CD4-positive, alpha-beta T cell treated with Interleukin-6 at 100 ng/mL for 8 hours (primary cell): ENCODE data around the gene TTC3.
"Not testable (repeated sequence)": the region's sequence is repeated elsewhere in the genome, so short reads cannot be mapped to it uniquely, and the experiment has no call there.

Source experiments
- DNase-seq: peaks from one replicate; pipeline ENCODE4 v3.0.0-alpha.2; 2020; ENCODE audit warnings: mixed read lengths, low spot score

The TTC3 gene

DNA sequence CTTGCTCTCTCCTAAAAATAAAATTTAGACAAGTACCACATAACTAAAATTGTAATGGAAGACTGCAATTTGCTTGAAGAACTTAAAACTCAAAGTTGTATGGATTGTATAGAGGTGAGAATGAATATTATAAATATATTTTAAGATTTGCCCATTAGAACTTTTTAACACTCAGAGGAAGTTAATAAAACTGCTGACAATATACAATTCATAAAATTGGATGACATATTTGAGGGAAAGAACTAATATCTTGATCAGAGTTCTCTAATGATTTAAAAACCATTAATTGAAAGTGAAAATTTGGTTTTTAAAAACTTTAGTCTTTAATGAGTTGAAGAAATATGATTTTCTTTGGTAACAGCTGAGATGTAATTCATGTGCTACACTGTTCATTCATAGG, 20.9 kb downstream of the TTC3 start:
- no peak for DNase-seq

DNA sequence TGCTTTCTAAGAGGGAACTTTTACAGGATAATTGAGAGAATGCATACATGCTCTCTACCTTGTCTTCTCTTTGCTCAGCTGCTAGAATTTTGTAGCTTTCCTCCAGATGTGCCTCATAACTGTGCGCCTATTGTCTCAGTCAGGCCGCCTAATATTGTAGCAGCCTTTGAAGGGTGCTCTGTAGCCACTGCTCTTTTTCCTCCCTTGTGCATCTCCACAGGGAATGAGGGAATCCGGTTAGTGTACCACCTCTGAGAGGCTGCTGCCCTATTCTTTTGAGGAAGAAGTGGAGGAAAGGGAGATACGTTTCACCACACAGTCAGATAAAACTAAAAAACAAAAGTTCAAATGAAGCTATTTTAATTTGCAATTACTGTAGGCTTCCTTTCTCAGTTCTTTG, 22.8 kb downstream of the TTC3 start:
- DNase-seq: no peak

DNA sequence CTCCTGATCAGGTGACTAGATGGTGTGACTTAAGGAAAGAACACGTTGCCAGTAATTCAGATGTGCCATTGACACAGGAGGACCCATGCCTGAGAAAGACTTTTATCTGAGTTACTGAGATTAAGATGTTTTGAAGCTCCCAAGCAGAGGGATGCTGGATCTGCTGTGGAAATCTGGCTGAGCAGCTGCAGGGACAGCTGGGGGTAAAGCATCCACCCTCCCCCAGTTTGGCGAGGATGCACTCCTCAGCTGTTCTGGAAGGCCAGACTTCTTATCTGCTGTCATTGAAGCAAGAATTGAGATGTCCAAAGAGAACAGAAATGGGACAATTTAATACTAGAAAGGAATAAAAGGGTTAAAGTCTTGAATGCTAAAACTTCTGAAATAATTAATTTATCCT, 25.7 kb downstream of the TTC3 start:
- DNase-seq: no peak

GRCh38 chr21:37100316-37100715, 27.3 kb downstream of the TTC3 start:
- DNase-seq: no peak

DNA sequence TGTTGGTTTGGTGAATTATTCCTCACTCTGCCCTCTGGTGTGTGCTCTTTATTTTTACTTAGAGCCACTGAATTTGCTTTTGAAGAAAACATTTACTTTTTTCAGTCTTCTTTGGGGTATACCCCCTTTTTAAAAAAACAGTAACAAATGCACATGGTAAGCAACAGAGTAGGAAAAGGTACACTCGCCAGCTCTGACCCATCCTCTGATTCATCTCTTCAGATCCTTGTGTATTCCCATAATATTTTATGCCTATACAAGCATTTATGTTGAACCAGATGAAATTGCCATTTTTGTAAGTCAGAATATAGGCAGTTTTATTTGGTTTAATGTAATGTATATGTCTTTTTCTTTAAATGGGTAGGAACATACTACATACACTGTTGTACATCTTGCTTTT, 28.3 kb downstream of the TTC3 start:
- DNase-seq: no peak

- not testable (repeated sequence) for DNase-seq
Measured at GRCh38 chr21:37102746-37103145, 29.7 kb downstream of the TTC3 start.

GRCh38 chr21:37106998-37107397, 33.9 kb downstream of the TTC3 start:
- DNase-seq: no peak

GRCh38 chr21:37111029-37111428, 38.0 kb downstream of the TTC3 start:
- not testable (repeated sequence) for DNase-seq

GRCh38 chr21:37114301-37114700, 41.2 kb downstream of the TTC3 start:
- not testable (repeated sequence) for DNase-seq

DNA sequence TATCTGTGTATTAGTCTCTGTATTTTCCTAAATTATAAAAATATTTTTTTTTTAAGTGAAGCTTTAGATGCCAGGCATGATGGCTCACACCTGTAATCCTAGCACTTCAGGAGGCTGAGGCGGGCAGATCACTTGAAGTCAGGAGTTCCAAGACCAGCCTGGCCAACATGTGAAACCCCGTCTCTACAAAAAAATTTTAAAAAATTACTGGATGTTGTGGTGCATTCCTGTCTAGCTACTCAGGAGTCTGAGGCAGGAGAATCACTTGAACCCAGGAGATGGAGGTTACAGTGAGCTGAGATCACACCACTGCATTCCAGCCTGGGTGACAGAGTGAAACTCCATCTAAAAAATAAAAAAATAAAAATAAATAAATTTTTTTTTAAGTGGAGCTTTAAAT, 43.4 kb downstream of the TTC3 start:
- not testable (repeated sequence) for DNase-seq

DNA sequence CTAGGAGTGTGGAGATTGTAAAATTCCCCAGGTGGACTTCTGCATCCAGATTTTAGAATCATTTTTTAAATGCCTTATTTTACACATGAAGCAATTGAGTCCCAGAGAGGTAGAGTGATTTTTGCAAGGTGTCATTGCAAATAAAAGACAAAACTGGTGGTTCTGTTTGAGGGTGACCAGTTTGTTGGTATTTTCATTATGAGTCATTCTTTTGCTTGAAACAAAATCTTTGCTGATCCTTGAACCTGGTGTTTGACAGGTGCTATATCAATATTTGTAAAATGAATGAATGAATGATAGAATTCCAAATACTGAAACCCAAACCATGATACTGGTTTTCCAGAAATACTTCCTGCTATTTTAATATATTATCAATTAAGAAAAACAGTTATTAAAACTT, 44.1 kb downstream of the TTC3 start:
- no peak for DNase-seq

DNA sequence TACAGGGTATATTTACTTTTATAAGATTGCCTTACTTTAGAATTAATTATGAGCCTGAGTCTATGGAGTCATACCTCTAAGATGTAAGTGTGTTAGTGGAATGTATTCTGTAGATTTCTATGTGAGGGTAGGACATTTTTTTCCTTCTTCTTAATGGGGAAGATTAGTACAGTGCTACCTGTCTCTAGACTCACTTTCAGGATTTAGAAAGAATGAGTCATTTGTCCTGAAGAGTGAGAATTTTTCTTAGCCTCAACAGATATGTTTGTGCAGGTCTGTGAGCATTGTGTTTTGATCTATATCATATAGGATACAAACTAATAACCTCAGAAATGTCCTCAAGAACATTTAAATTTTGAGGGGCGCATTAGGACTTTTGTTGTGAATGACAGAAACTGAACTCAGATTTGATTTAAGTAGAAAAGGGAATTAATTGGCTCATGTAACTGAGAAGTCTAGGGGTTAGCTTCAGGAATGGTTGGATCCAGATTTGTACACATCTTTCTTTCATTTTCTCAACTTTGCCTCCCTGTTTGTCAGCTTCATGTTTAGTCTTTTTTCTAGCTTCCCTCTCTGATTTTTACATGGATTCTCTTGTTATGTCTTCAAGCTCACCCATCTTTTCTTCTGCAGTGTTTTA, 45.3 kb downstream of the TTC3 start:
- no peak for DNase-seq

DNA sequence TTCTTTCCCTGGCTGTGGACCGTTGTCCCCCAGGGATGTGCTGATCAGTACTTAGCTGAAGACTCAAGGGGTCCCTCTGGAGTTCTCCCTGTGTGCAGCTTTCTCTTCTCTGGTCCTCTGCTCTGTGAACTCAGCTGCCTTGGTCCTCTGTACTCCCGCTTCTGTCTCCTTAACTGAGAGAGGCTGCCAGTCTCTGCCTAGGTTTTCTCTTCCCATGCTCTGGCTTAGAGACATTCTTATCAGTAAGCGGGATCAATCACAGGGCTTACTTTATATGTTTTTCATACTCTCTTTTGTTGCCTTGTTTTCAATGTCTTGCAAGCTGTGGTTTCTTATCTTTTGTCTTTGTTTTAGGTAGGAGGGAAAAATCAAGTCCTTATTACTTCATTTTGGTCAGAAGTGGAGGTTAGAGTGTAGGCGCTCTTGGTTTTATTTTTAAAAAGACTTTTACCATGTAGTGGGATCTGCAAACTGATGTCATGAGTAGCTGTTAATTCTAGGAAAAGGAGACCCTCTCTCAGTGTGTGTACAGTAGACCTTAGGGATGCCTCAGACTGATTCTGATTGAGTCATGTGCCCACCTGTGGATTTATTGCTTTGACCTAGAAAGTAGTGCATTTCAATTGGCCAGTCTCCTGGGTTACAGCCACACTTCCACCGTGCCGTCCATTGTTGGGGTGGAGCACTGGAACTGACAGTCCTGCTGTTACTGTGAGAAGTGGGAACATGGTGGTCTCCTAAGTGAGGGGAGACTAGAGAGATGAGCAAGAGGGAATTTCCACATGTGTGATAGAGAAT, 46.6 kb downstream of the TTC3 start:
- DNase-seq: no peak

GRCh38 chr21:37128076-37128475, 55.0 kb downstream of the TTC3 start:
- DNase-seq: no peak

- no peak for DNase-seq
Measured at GRCh38 chr21:37130971-37131370, 57.9 kb downstream of the TTC3 start.

- DNase-seq: no peak
Measured at GRCh38 chr21:37136261-37136660, 63.2 kb downstream of the TTC3 start.

- DNase-seq: no peak
Measured at GRCh38 chr21:37136744-37137143, 63.7 kb downstream of the TTC3 start.

- DNase-seq: no peak
Measured at GRCh38 chr21:37139154-37139553, 66.1 kb downstream of the TTC3 start.

DNA sequence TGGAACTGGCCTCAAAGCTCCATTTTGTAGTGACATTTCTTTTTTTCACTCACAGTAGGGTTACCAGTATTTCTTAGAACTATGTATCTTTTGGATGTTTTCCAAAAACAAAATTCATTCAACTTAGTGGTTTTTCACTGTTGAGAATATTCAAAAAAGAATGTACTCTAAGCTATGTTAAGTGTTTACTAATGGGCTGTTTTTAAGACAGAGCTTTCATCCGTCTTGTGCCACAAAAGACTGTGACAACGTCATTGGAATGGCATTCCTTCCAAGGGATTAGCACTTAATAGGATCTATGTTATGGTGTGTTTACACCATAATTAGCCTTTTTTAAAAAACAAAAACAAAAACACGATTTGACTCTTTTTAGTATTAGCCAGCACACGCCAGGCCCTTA, 66.8 kb downstream of the TTC3 start:
- DNase-seq: no peak

DNA sequence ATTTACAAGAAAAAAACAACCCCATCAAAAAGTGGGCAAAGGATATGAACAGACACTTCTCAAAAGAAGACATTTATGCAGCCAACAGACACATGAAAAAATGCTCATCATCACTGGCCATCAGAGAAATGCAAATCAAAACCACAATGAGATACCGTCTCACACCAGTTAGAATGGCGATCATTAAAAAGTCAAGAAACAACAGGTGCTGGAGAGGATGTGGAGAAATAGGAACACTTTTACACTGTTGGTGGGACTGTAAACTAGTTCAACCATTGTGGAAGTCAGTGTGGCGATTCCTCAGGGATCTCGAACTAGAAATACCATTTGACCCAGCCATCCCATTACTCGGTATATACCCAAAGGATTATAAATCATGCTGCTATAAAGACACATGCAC, 70.3 kb downstream of the TTC3 start:
- not testable (repeated sequence) for DNase-seq

DNA sequence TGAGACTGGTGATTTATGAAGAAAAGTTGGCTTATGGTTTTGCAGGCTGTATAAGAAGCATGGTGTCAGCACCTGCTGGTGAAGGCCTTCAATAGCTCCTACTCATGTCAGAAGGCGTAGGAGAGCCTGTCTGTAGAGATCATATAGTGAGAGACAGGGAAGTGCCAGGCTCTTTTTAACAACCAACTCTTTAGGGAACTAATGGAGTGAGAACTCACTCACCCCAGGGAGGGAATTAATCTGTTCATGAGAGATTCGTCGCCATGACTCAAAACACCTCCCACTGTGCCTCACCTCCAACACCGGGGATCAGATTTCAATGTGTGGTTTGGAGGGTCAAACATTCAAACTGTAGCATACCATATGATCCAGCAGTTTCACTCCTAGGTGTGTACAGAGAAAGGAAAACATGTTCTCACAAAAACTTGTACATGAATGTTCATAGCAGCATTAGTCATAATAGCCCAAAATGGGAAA, 72.6 kb downstream of the TTC3 start:
- no peak for DNase-seq

DNA sequence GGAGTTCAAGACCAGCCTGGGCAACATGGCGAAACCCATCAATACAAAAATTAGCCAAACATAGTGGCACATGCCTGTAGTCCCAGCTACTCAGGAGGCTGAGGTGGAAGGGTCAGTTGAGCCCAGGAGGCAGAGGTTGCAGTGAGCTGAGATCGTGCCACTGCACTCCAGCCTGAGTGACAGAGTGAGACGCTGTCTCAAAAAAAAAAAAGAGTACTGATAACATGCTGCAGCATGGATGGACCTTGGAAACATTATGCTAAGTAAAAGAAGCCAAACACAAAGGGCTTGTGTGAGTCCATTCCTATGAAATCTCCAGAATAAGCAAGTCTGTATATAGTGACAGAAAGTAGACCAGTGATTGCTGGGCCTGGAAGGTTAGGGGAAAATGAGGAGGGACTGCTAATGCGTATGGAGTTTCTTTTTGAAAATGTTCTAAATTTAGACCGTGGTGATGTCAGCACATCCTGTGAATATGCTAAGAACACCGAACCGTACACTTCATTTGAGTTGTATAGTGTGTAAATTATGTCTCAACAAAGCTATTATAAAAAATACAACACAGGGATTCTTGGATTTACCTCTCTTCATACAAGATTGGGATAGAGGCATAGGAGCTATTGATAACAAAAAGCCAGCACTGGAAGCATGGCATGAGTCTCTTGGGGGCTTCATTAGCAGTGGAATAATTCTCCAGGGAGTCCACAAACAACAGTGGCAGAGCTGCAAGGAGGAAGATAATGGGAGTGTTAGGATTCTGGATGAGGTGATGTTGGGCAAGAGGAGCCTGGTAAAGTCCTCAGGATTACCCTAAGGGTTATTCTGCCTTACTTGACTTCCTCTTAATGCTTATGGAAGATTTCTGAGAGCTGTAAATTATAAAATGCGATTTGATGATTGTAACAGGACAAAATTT, 73.5 kb downstream of the TTC3 start:
- no peak for DNase-seq

DNA sequence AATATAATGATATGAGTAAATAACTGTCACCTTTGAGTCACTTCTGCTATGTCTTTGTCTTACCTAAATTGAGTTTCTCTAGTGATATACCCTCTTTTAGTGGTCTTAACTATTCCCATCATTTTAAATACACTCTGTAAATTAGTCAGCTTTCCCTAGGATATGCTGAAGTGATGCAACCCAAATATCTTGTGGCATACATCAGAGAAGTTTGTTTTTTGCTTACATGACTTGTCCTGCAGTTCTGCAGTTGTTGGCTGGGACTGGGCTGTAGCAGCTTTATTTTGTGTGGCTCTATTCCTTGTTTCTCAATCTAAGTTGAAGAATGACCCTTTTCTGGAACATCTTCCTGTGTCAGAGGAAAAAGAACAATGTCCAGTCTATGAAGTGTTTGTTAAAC, 76.4 kb downstream of the TTC3 start:
- DNase-seq: no peak
